ENCODE measurements around the gene ANKH. TPM values are rescaled to one million over a fixed set of nuclear protein-coding genes. Genes with fewer than 3 reads are reported as not detected.

Gene ANKH
- total RNA-seq, 4 donors from 2014 or later: 33.4 to 49.4 (median 38.0) TPM

- intact Hi-C loops (cut with DNase I): no loop called here
Measured at GRCh38 chr5:14773588-14773987, 98.0 kb downstream of the ANKH start.

GRCh38 chr5:14771972-14772371, 99.6 kb downstream of the ANKH start:
- Histone ChIP-seq H3K36me3 (peaks cover 0 to 6% (median 0%) of the 10 kb centered on the region in 4 donors), H3K4me1 (peaks cover 7 to 19% (median 14%) of the 10 kb centered on the region in 4 donors), H3K9me3 (no peaks in the 10 kb centered on the region), H3K27me3 (no peaks in the 10 kb centered on the region), H3K4me3 (no peak overlapping the region), H3K27ac (replicated peaks in 1 of 4) (no peak overlapping the region)
- 91% methylated on average over 3 of the region's 3 CpGs for WGBS
- intact Hi-C loops (cut with DNase I): no loop called here
- no peak for DNase-seq (ENCODE audit: extremely low spot score)
- no peak for TF ChIP-seq CTCF (IDR thresholded peaks at IDR 0.05)
- no peak for TF ChIP-seq EP300 (IDR thresholded peaks at IDR 0.05)
- TF ChIP-seq POLR2A (IDR thresholded peaks at IDR 0.05; ENCODE audit: low read depth): no peak
- no peak for TF ChIP-seq POLR2AphosphoS5 (IDR thresholded peaks at IDR 0.05)

More at GRCh38 chr5:14773588-14773987, 98.0 kb downstream of the ANKH start:
- H3K27me3 ChIP-seq: no peaks in the 10 kb centered on the region
- H3K4me1 ChIP-seq: peaks cover 8 to 19% (median 16%) of the 10 kb centered on the region in 4 donors
- H3K27ac ChIP-seq (replicated peaks in 1 of 4): no peak overlapping the region
- no peak overlapping the region for H3K4me3 ChIP-seq
- no peaks in the 10 kb centered on the region for H3K9me3 ChIP-seq
- no peak for TF ChIP-seq CTCF (IDR thresholded peaks at IDR 0.05)
- TF ChIP-seq POLR2A (IDR thresholded peaks at IDR 0.05; ENCODE audit: low read depth): no peak
- TF ChIP-seq EP300 (IDR thresholded peaks at IDR 0.05): no peak
- TF ChIP-seq POLR2AphosphoS5 (IDR thresholded peaks at IDR 0.05): no peak
- no peak for DNase-seq (ENCODE audit: extremely low spot score)
- 87% methylated on average over 8 of the region's 8 CpGs for WGBS
- H3K36me3 ChIP-seq: peaks cover 0 to 4% (median 0%) of the 10 kb centered on the region in 4 donors

GRCh38 chr5:14771189-14771588, 100.4 kb downstream of the ANKH start:
- intact Hi-C loops (cut with DNase I): no loop called here
- Histone ChIP-seq H3K9me3 (no peaks in the 10 kb centered on the region), H3K27me3 (no peaks in the 10 kb centered on the region), H3K27ac (replicated peaks in 1 of 4) (no peak overlapping the region), H3K4me1 (peaks cover 0 to 13% (median 9%) of the 10 kb centered on the region in 4 donors), H3K4me3 (no peak overlapping the region), H3K36me3 (peaks cover 0 to 6% (median 1%) of the 10 kb centered on the region in 4 donors)
- DNase-seq (ENCODE audit: extremely low spot score): no peak
- TF ChIP-seq POLR2AphosphoS5 (IDR thresholded peaks at IDR 0.05) (no peak), POLR2A (IDR thresholded peaks at IDR 0.05; ENCODE audit: low read depth) (no peak), CTCF (IDR thresholded peaks at IDR 0.05) (no peak), EP300 (IDR thresholded peaks at IDR 0.05) (no peak)
- WGBS: 96% methylated on average over 3 of the region's 3 CpGs

- Histone ChIP-seq H3K9me3 (no peaks in the 10 kb centered on the region), H3K27me3 (no peaks in the 10 kb centered on the region), H3K4me1 (peaks cover 0 to 8% (median 3%) of the 10 kb centered on the region in 4 donors), H3K4me3 (no peak overlapping the region), H3K27ac (replicated peaks in 1 of 4) (no peak overlapping the region), H3K36me3 (peaks cover 0 to 9% (median 3%) of the 10 kb centered on the region in 4 donors)
- no peak for DNase-seq (ENCODE audit: extremely low spot score)
- WGBS: 98% methylated on average over 17 of the region's 17 CpGs
- intact Hi-C loops (cut with DNase I): no loop called here
- TF ChIP-seq POLR2AphosphoS5 (IDR thresholded peaks at IDR 0.05) (no peak), POLR2A (IDR thresholded peaks at IDR 0.05; ENCODE audit: low read depth) (no peak), CTCF (IDR thresholded peaks at IDR 0.05) (no peak), EP300 (IDR thresholded peaks at IDR 0.05) (no peak)
Measured at GRCh38 chr5:14768508-14769365, 102.8 kb downstream of the ANKH start.
